Astrocyte (in vitro differentiated cells and primary cell): ENCODE data around the gene PLEKHG3. TPM values are rescaled to one million over a fixed set of nuclear protein-coding genes. Genes with fewer than 3 reads are reported as not detected.

Source experiments
- DNase-seq: peaks from one replicate; pipeline ENCODE4 v3.0.0-alpha.2; 2010; ENCODE audit warnings: low read depth
- FAIRE-seq: peaks from 2 replicates; lab custom pipeline; 2011; peaks lifted over from hg19 to GRCh38; lab: Jason Lieb, UNC
- H2AFZ ChIP-seq: 2 replicates; pipeline ENCODE4 v1.6.0; 2012; ENCODE audit warnings: low read depth, low read length, inconsistent platforms
- H3K27ac ChIP-seq: 2 replicates; pipeline ENCODE4 v1.5.1; 2011; ENCODE audit warnings: low read depth, low read length, inconsistent platforms
- H3K27me3 ChIP-seq: 2 replicates; pipeline ENCODE4 v1.6.0; 2011; ENCODE audit warnings: low read length, inconsistent platforms; ENCODE audit not compliant: insufficient read depth
- H3K36me3 ChIP-seq: 2 replicates; pipeline ENCODE4 v1.5.1; 2011; ENCODE audit warnings: low read length, inconsistent platforms; ENCODE audit not compliant: insufficient read depth
- H3K4me1 ChIP-seq: 2 replicates; pipeline ENCODE4 v1.5.1; 2011; ENCODE audit warnings: low read length, inconsistent platforms; ENCODE audit not compliant: insufficient read depth
- H3K4me2 ChIP-seq: 2 replicates; pipeline ENCODE4 v1.6.0; 2012; ENCODE audit warnings: low read length, inconsistent platforms
- H3K4me3 ChIP-seq: 2 replicates; pipeline ENCODE4 v1.5.1; 2011; ENCODE audit warnings: low read depth, mild to moderate bottlenecking, low read length, inconsistent platforms; ENCODE audit not compliant: insufficient read depth
- H3K79me2 ChIP-seq: 2 replicates; pipeline ENCODE4 v1.6.0; 2012; ENCODE audit warnings: mild to moderate bottlenecking, low read length, inconsistent platforms; ENCODE audit not compliant: insufficient read depth
- H3K9ac ChIP-seq: 2 replicates; pipeline ENCODE4 v1.6.0; 2012; ENCODE audit warnings: mild to moderate bottlenecking, low read length, inconsistent platforms
- H3K9me3 ChIP-seq: 2 replicates; pipeline ENCODE4 v1.5.1; 2012; ENCODE audit warnings: low read depth, mild to moderate bottlenecking, low read length, inconsistent platforms; ENCODE audit not compliant: insufficient read depth
- H4K20me1 ChIP-seq: 2 replicates; pipeline ENCODE4 v1.6.0; 2012; ENCODE audit warnings: low read length, inconsistent platforms; ENCODE audit not compliant: insufficient read depth
- H3K27ac Mint-ChIP-seq: one replicate; pipeline ENCODE4 v1.8.0; 2021; ENCODE audit warnings: mild to moderate bottlenecking, mixed read lengths; ENCODE audit not compliant: unreplicated experiment
- H3K27me3 Mint-ChIP-seq: one replicate; pipeline ENCODE4 v1.8.0; 2021; ENCODE audit warnings: low read depth, mixed read lengths; ENCODE audit not compliant: unreplicated experiment
- H3K36me3 Mint-ChIP-seq: one replicate; pipeline ENCODE4 v1.8.0; 2021; ENCODE audit warnings: low read depth, mixed read lengths; ENCODE audit not compliant: unreplicated experiment
- H3K4me1 Mint-ChIP-seq: one replicate; pipeline ENCODE4 v1.8.0; 2021; ENCODE audit warnings: low read depth, mixed read lengths; ENCODE audit not compliant: unreplicated experiment
- H3K4me3 Mint-ChIP-seq: one replicate; pipeline ENCODE4 v1.8.0; 2021; ENCODE audit warnings: mild to moderate bottlenecking, moderate library complexity, mixed read lengths; ENCODE audit not compliant: unreplicated experiment
- H3K9me3 Mint-ChIP-seq: one replicate; pipeline ENCODE4 v1.8.0; 2021; ENCODE audit warnings: mild to moderate bottlenecking, mixed read lengths; ENCODE audit not compliant: unreplicated experiment
- EZH2 ChIP-seq: IDR thresholded peaks from 2 replicates; pipeline ENCODE4 v1.6.1; 2012; ENCODE audit warnings: mild to moderate bottlenecking, low read length, inconsistent platforms; ENCODE audit not compliant: insufficient read depth
- total RNA-seq: library from RNA; stranded (reverse); gene quantifications from 2 replicates; pipeline ENCODE4 v1.2.1, GENCODE V29; 2021
- TF ChIP-seq, protein P1 (sequence below): IDR thresholded peaks from 2 replicates; pipeline ENCODE4 v1.5.1; 2011; ENCODE audit warnings: low read depth, mild to moderate bottlenecking, inconsistent platforms, low read length, moderate library complexity; ENCODE audit not compliant: insufficient read depth

Gene PLEKHG3
- total RNA-seq, 1 donor from 2014 or later, result 98.6 TPM

DNA sequence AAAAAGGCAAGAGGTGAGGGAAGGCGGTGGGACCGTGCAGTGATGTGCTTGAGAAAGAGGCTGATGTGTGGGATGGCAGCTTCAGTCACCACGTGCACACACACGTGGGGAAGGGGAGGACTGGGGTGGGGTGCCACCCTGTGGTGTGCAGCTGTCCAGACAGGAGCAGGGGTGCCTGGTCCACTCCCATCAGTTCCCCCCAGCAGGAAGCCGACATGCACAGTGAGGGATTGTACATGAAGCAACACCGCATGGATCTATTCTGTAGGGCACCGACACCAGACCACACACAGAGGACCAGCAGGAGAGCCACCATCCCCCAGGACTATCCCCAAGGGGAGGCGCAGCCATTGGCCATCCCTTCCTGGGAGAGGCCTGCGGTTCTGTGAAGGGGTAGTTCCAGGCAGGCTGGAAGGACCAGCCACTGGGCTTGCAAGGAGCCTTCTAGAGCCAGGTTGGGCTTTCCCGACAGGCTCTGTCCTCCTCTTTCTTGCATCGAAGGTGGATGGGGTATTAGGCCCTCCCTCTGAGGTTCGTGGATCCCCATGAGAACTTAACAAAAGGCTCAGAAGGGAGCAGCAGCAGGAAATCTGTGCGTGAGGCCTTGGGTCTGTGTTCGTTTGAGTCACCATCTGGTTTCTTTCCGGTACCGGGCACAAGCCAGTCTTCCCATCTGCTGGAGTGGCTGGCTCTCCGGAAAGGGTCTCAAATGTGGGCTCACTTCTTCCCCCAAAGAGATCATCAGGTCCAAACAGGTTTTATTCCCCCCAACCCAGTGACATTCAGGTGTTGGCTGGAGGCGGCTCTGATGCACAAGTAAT lies 59.8 kb downstream of the PLEKHG3 start:
- peak overlapping the region; percentile 83 for H3K4me2 ChIP-seq
- no peaks in the 10 kb centered on the region for H3K9me3 Mint-ChIP-seq
- H3K4me1 ChIP-seq, result peaks cover 47% of the 10 kb centered on the region
- TF ChIP-seq, protein P1, sequence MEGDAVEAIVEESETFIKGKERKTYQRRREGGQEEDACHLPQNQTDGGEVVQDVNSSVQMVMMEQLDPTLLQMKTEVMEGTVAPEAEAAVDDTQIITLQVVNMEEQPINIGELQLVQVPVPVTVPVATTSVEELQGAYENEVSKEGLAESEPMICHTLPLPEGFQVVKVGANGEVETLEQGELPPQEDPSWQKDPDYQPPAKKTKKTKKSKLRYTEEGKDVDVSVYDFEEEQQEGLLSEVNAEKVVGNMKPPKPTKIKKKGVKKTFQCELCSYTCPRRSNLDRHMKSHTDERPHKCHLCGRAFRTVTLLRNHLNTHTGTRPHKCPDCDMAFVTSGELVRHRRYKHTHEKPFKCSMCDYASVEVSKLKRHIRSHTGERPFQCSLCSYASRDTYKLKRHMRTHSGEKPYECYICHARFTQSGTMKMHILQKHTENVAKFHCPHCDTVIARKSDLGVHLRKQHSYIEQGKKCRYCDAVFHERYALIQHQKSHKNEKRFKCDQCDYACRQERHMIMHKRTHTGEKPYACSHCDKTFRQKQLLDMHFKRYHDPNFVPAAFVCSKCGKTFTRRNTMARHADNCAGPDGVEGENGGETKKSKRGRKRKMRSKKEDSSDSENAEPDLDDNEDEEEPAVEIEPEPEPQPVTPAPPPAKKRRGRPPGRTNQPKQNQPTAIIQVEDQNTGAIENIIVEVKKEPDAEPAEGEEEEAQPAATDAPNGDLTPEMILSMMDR, result no peak
- TF ChIP-seq EZH2, result no peak
- H3K79me2 ChIP-seq, result no peaks in the 10 kb centered on the region
- peaks cover 7% of the 10 kb centered on the region for H3K27me3 Mint-ChIP-seq
- peaks cover 51% of the 10 kb centered on the region for H3K4me1 Mint-ChIP-seq
- H3K27me3 ChIP-seq, result no peaks in the 10 kb centered on the region
- FAIRE-seq, result no peak
- peak overlapping the region; percentile 67 for H3K27ac ChIP-seq
- H2AFZ ChIP-seq, result peak overlapping the region; percentile 71
- no peaks in the 10 kb centered on the region for H4K20me1 ChIP-seq
- peak overlapping the region; percentile 89 for H3K27ac Mint-ChIP-seq
- peak; percentile 21 for DNase-seq
- H3K36me3 Mint-ChIP-seq, result no peaks in the 10 kb centered on the region
- peak overlapping the region; percentile 25 for H3K4me3 ChIP-seq
- no peaks in the 10 kb centered on the region for H3K36me3 ChIP-seq
- no peaks in the 10 kb centered on the region for H3K9me3 ChIP-seq
- peak overlapping the region; percentile 70 for H3K9ac ChIP-seq
- H3K4me3 Mint-ChIP-seq, result no peak overlapping the region

DNA sequence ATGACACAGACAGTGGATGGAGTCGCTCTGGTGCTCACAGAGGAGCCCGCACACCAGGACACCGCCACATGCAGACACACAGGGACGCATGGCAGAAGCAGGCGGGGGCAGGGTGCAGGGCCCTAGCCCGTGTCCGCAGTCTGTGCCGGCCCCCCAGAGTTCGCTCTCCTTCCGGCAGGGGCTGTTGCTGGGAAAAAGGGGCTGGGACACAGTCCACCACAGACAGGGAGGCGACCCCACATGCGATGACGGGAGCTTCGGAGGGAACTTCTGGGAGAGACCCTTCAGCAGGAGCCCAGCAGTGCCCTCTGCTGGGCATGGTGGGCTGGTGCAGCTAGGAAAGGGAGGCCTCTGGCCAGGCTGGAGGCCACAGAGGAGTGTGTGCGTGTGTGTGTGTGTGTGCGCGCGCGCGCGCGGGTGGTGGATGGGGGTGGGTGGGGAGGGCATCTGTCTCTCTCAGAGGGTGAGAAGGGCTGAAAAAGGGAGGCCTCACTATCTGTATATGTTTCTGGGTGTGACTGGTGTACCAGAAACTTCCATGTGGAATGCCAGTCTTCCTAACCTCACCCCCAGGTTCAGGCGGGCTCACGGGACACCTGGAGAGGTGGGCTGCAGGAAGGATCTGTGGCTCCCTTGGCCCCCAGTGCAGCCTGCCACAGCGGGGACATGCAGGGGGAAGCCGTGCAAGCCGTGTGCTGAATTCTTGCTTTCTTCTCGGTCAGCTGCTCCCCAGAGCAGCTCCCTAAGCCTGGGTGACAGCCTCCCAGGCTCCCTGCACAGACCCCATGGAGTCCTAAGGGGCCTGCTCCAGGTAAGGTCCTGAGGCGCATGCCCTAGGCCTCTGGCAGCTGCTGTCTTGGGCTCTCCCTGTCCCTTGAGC lies 60.7 kb downstream of the PLEKHG3 start:
- H3K4me1 ChIP-seq, result peaks cover 38% of the 10 kb centered on the region
- Mint-ChIP-seq H3K9me3 (no peaks in the 10 kb centered on the region), H3K27me3 (peaks cover 13% of the 10 kb centered on the region), H3K36me3 (no peaks in the 10 kb centered on the region), H3K4me3 (no peak overlapping the region), H3K27ac (peak overlapping the region; percentile 89), H3K4me1 (peaks cover 43% of the 10 kb centered on the region)
- no peaks in the 10 kb centered on the region for H3K36me3 ChIP-seq
- FAIRE-seq (no peak), DNase-seq (peak; percentile 48)
- H3K27me3 ChIP-seq, result no peaks in the 10 kb centered on the region
- H4K20me1 ChIP-seq, result no peaks in the 10 kb centered on the region
- TF ChIP-seq, protein P1, result peak; percentile 72
- no peak for TF ChIP-seq EZH2
- peak overlapping the region; percentile 71 for H2AFZ ChIP-seq
- H3K27ac ChIP-seq, result peak overlapping the region; percentile 67
- no peaks in the 10 kb centered on the region for H3K9me3 ChIP-seq
- H3K9ac ChIP-seq, result peak overlapping the region; percentile 70
- H3K4me3 ChIP-seq, result peak overlapping the region; percentile 25
- no peaks in the 10 kb centered on the region for H3K79me2 ChIP-seq
- peak overlapping the region; percentile 83 for H3K4me2 ChIP-seq
